ENCODE measurements around the gene MAGEB10.

MAGEB10 gene

DNA sequence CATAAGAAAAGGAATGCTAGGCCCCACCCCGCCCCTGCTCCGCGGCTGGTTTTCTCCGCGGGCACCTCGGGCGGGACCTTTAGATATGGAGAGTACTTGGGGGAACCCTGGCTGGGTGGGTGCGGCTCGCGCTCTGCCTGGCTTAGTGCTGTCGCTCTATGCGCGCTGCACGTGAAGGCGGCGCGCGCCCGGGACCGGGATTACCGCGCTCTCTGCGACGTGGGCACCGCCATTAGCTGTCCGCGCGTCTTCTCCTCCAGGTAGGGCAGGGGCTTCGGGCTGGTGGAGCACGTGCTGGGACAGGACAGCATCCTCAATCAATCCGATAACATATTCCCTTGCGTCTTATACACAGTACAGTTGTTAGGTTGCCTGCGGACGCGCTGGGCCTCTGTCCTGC lies 56.0 kb downstream of the MAGEB10 start:
- H2AFZ ChIP-seq: no peak overlapping the region
- no peaks in the 10 kb centered on the region for H3K79me2 ChIP-seq
- no peaks in the 10 kb centered on the region for H3K27me3 ChIP-seq (ENCODE audit: control insufficient read depth, insufficient read depth, low read length)
- no peaks in the 10 kb centered on the region for H3K4me1 ChIP-seq
- no peaks in the 10 kb centered on the region for H3K36me3 ChIP-seq (ENCODE audit: control insufficient read depth, insufficient read depth, low read length)
- H3K27ac ChIP-seq: no peak overlapping the region
- no peak overlapping the region for H3K4me2 ChIP-seq (ENCODE audit: low read length)
- no peaks in the 10 kb centered on the region for H3K9me3 ChIP-seq (ENCODE audit: control insufficient read depth, low read length)
- TF ChIP-seq, protein P1, sequence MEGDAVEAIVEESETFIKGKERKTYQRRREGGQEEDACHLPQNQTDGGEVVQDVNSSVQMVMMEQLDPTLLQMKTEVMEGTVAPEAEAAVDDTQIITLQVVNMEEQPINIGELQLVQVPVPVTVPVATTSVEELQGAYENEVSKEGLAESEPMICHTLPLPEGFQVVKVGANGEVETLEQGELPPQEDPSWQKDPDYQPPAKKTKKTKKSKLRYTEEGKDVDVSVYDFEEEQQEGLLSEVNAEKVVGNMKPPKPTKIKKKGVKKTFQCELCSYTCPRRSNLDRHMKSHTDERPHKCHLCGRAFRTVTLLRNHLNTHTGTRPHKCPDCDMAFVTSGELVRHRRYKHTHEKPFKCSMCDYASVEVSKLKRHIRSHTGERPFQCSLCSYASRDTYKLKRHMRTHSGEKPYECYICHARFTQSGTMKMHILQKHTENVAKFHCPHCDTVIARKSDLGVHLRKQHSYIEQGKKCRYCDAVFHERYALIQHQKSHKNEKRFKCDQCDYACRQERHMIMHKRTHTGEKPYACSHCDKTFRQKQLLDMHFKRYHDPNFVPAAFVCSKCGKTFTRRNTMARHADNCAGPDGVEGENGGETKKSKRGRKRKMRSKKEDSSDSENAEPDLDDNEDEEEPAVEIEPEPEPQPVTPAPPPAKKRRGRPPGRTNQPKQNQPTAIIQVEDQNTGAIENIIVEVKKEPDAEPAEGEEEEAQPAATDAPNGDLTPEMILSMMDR (IDR thresholded peaks at IDR 0.05): no peak
- H3K9ac ChIP-seq: no peak overlapping the region
- no peak overlapping the region for H3K4me3 ChIP-seq (ENCODE audit: low read depth, low read length)
